Duodenal mucosa (tissue), 2 donors: Measurements from ENCODE around the gene ARHGAP27.
"Not testable (repeated sequence)": the region's sequence is repeated elsewhere in the genome, so short reads cannot be mapped to it uniquely, and the experiment has no call there.

Experiments used
- H3K27ac ChIP-seq: one replicate; pipeline ENCODE4 v1.7.0; 2013; ENCODE audit warnings: low read depth, low read length
- H3K27me3 ChIP-seq, 2 donors: one replicate each; pipeline ENCODE4 v1.7.0; 2013; ENCODE audit warnings: low read length in 2 of 2, control low read depth in 1 of 2; ENCODE audit not compliant: insufficient read depth in 2 of 2, control insufficient read depth in 1 of 2
- H3K36me3 ChIP-seq, 2 donors: one replicate each; pipeline ENCODE4 v1.7.0; 2013; ENCODE audit warnings: low read length in 2 of 2, control low read depth in 1 of 2; ENCODE audit not compliant: insufficient read depth in 2 of 2, control insufficient read depth in 1 of 2
- H3K4me1 ChIP-seq, 2 donors: one replicate each; pipeline ENCODE4 v1.7.0; 2013; ENCODE audit warnings: low read length in 2 of 2, control low read depth in 1 of 2; ENCODE audit not compliant: insufficient read depth in 2 of 2, control insufficient read depth in 1 of 2
- H3K4me3 ChIP-seq, 2 donors: one replicate each; pipeline ENCODE4 v1.7.0; 2013; ENCODE audit warnings: low read length in 2 of 2, low read depth in 1 of 2
- H3K9ac ChIP-seq, 2 donors: one replicate each; pipeline ENCODE4 v1.7.0; 2013; ENCODE audit warnings: low read length in 2 of 2, low read depth in 1 of 2
- H3K9me3 ChIP-seq, 2 donors: one replicate each; pipeline ENCODE4 v1.7.0; 2013; ENCODE audit warnings: low read length in 2 of 2, control low read depth in 1 of 2; ENCODE audit not compliant: control insufficient read depth in 1 of 2

Gene ARHGAP27

GRCh38 chr17:45345554-45346215 lies 87.0 kb downstream of the ARHGAP27 start:
- Histone ChIP-seq H3K9me3 (no peaks in the 10 kb centered on the region), H3K36me3 (no peaks in the 10 kb centered on the region), H3K4me1 (peaks cover 0 to 9% of the 10 kb centered on the region in 2 donors), H3K9ac (no peak overlapping the region), H3K27me3 (no peaks in the 10 kb centered on the region), H3K4me3 (no peak overlapping the region), H3K27ac (no peak overlapping the region)

GRCh38 chr17:45345246-45345553 lies 87.5 kb downstream of the ARHGAP27 start:
- Histone ChIP-seq H3K27me3 (no peaks in the 10 kb centered on the region), H3K9me3 (no peaks in the 10 kb centered on the region), H3K4me3 (no peak overlapping the region), H3K4me1 (peaks cover 0 to 9% of the 10 kb centered on the region in 2 donors), H3K9ac (no peak overlapping the region), H3K27ac (no peak overlapping the region), H3K36me3 (no peaks in the 10 kb centered on the region)

GRCh38 chr17:45343967-45344664 lies 88.6 kb downstream of the ARHGAP27 start:
- not testable (repeated sequence) for H3K4me1 ChIP-seq, H3K27ac ChIP-seq, H3K9me3 ChIP-seq, H3K27me3 ChIP-seq, H3K4me3 ChIP-seq, H3K9ac ChIP-seq, H3K36me3 ChIP-seq
